Thyroid gland (tissue), 4 donors: ENCODE measurements around the gene A1CF.

Source experiments
- POLR2A ChIP-seq, 2 donors: fragments of 450-650 bp; IDR thresholded peaks; one replicate each; pipeline ENCODE4 v1.6.1; 2017; ENCODE audit warnings: antibody characterized with exemption in 2 of 2, mild to moderate bottlenecking in 2 of 2, moderate library complexity in 1 of 2
- TF ChIP-seq, protein P1 (sequence below), 6 experiments: fragments of 200-600 bp in 3 of 6; fragments of 450-650 bp in 3 of 6; sonication (generic) in 3 of 6; IDR thresholded peaks; one replicate each; pipeline ENCODE4 v1.5.1; 2016 to 2019; ENCODE audit warnings: antibody characterized with exemption in 6 of 6, mild to moderate bottlenecking in 2 of 6, inconsistent platforms in 1 of 6, moderate library complexity in 1 of 6

DNA sequence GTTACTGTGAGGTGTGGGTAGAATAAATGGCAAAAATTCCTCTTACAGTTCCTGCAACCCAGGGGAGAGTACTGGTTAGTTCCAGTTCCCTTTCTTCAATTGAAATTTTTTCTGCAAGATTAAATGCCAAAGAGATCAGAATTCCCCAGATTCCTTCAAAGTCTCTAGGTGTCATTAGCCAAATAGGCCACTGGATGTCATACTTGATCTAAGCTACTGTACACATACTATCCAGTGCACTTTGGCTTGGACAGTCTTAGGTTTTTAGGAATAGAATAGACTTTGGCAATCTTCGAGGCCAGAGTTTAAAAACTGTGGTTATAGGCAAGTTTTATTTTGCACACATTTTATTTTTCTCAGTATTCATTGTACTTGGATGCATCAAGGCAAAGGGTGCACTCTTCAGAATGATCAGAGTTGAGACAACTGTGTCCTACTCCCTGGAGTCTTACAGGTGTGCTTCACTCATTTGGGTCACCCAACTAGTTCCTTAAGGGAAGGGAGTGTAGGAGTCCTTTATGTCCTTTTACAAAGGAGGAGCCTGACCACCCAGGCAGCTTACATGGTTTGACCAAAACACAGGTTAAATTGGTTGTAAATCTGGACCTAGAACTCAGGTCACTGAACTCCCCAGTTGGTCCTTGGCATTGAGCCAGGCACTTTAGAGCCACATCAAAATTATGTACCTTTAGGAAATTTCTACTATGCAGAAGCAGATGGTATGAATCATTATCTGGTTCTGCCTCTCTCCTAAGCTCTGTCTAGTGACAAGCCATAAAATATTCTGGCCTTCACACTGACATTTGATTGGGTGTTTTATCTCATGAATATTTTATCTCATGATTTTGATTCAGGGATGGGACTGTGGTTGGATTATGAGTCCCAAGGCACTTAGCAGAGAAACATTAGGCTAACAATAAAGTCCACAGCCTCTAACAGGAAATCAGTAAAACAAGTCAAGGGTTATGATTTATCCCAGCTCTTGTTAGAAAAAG lies 96.2 kb downstream of the A1CF start:
- TF ChIP-seq, protein P1, sequence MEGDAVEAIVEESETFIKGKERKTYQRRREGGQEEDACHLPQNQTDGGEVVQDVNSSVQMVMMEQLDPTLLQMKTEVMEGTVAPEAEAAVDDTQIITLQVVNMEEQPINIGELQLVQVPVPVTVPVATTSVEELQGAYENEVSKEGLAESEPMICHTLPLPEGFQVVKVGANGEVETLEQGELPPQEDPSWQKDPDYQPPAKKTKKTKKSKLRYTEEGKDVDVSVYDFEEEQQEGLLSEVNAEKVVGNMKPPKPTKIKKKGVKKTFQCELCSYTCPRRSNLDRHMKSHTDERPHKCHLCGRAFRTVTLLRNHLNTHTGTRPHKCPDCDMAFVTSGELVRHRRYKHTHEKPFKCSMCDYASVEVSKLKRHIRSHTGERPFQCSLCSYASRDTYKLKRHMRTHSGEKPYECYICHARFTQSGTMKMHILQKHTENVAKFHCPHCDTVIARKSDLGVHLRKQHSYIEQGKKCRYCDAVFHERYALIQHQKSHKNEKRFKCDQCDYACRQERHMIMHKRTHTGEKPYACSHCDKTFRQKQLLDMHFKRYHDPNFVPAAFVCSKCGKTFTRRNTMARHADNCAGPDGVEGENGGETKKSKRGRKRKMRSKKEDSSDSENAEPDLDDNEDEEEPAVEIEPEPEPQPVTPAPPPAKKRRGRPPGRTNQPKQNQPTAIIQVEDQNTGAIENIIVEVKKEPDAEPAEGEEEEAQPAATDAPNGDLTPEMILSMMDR (IDR thresholded peaks at IDR 0.05): peak in 4 of 6 experiments; percentile 33 to 81 (median 60)
- no peak for TF ChIP-seq POLR2A (IDR thresholded peaks at IDR 0.05)
